ENCODE results near the gene CABP1. TPM values are rescaled to one million over a fixed set of nuclear protein-coding genes. Genes with fewer than 3 reads are reported as not detected.

Gene CABP1
- total RNA-seq, 1 donor from 2014 or later, result 0.30 TPM

- intact Hi-C loops (cut with DNase I), result no loop called here
- ATAC-seq (peak in 1 of 2 donors; percentile 25), DNase-seq (no peak)
- no peak overlapping the region for H3K4me3 ChIP-seq
- H3K27me3 ChIP-seq (ENCODE audit: low read depth), result no peaks in the 10 kb centered on the region
- no peak for TF ChIP-seq CTCF (IDR thresholded peaks at IDR 0.05)
- peak overlapping the region; percentile 70 for H3K27ac ChIP-seq
- H3K9me3 ChIP-seq, result no peaks in the 10 kb centered on the region
- no peaks in the 10 kb centered on the region for H3K36me3 ChIP-seq
- no peaks in the 10 kb centered on the region for H3K4me1 ChIP-seq
These were observed 37.5 kb downstream of the CABP1 start for GRCh38 chr12:120677765-120678473.

- ATAC-seq, result no peak
- H3K9me3 ChIP-seq, result no peaks in the 10 kb centered on the region
- no peak for TF ChIP-seq CTCF (IDR thresholded peaks at IDR 0.05)
- peak overlapping the region; percentile 70 for H3K27ac ChIP-seq
- intact Hi-C loops (cut with DNase I), result no loop called here
- no peak overlapping the region for H3K4me3 ChIP-seq
- no peaks in the 10 kb centered on the region for H3K27me3 ChIP-seq (ENCODE audit: low read depth)
- H3K36me3 ChIP-seq, result no peaks in the 10 kb centered on the region
- no peaks in the 10 kb centered on the region for H3K4me1 ChIP-seq
- no peak for DNase-seq
These were observed 38.1 kb downstream of the CABP1 start for GRCh38 chr12:120678572-120678971.

GRCh38 chr12:120680165-120680738, 39.8 kb downstream of the CABP1 start:
- no peaks in the 10 kb centered on the region for H3K27me3 ChIP-seq (ENCODE audit: low read depth)
- H3K27ac ChIP-seq, result no peak overlapping the region
- no peak for TF ChIP-seq CTCF (IDR thresholded peaks at IDR 0.05)
- intact Hi-C loops (cut with DNase I), result no loop called here
- no peaks in the 10 kb centered on the region for H3K9me3 ChIP-seq
- no peaks in the 10 kb centered on the region for H3K36me3 ChIP-seq
- H3K4me1 ChIP-seq, result peaks cover 1% of the 10 kb centered on the region
- no peak for DNase-seq
- no peak overlapping the region for H3K4me3 ChIP-seq
- no peak for ATAC-seq

GRCh38 chr12:120684523-120684932, 44.1 kb downstream of the CABP1 start:
- no peak for TF ChIP-seq CTCF (IDR thresholded peaks at IDR 0.05)
- H3K27me3 ChIP-seq (ENCODE audit: low read depth), result no peaks in the 10 kb centered on the region
- peaks cover 29% of the 10 kb centered on the region for H3K4me1 ChIP-seq
- no peaks in the 10 kb centered on the region for H3K9me3 ChIP-seq
- intact Hi-C loops (cut with DNase I), result no loop called here
- H3K4me3 ChIP-seq, result no peak overlapping the region
- no peak for DNase-seq
- no peak overlapping the region for H3K27ac ChIP-seq
- H3K36me3 ChIP-seq, result no peaks in the 10 kb centered on the region
- no peak for ATAC-seq

- Histone ChIP-seq H3K36me3 (no peaks in the 10 kb centered on the region), H3K9me3 (no peaks in the 10 kb centered on the region), H3K27me3 (ENCODE audit: low read depth) (no peaks in the 10 kb centered on the region), H3K4me3 (no peak overlapping the region), H3K4me1 (peaks cover 39% of the 10 kb centered on the region), H3K27ac (no peak overlapping the region)
- ATAC-seq, result no peak
- intact Hi-C loops (cut with DNase I), result no loop called here
- no peak for TF ChIP-seq CTCF (IDR thresholded peaks at IDR 0.05)
- no peak for DNase-seq
These were observed 45.1 kb downstream of the CABP1 start for GRCh38 chr12:120685522-120685921.
